H1 (cell line): ENCODE measurements around the gene RNF113B. TPM values are rescaled to one million over a fixed set of nuclear protein-coding genes. Genes with fewer than 3 reads are reported as not detected.

Experiments
- CTCF ChIA-PET: fragments of 300-600 bp; sonication (Branson Sonifier 250); formaldehyde crosslinking; loops from one replicate; lab custom pipeline; 2021; ENCODE audit not compliant: partially characterized antibody; lab: Charles Lee
- POLR2A ChIA-PET: fragments of 300-600 bp; sonication (Branson Sonifier 250); formaldehyde crosslinking; loops from one replicate; lab custom pipeline; 2021; ENCODE audit warnings: inconsistent platforms; ENCODE audit not compliant: partially characterized antibody; lab: Charles Lee
- DNase-seq, 2 experiments: peaks; one replicate each; pipeline versions ENCODE4 v3.0.0 to v3.0.0-alpha.2; 2010 to 2022; ENCODE audit warnings: low spot score in 2 of 2, low read depth in 1 of 2, mixed read lengths in 1 of 2
- FAIRE-seq: peaks from 2 replicates; lab custom pipeline; 2011; peaks lifted over from hg19 to GRCh38; lab: Jason Lieb, UNC
- H2AFZ ChIP-seq: 2 replicates; pipeline ENCODE4 v1.8.1; 2012; ENCODE audit warnings: low read length, inconsistent platforms
- H2AK5ac ChIP-seq: 2 replicates; pipeline ENCODE4 v1.6.1; 2013; ENCODE audit warnings: low read depth, low read length
- H2BK120ac ChIP-seq: replicated peaks from 2 replicates; pipeline ENCODE3; 2013; ENCODE audit warnings: low read depth, low read length, inconsistent platforms
- H2BK12ac ChIP-seq: 2 replicates; pipeline ENCODE4 v1.6.1; 2013; ENCODE audit warnings: low read depth, low read length
- H2BK15ac ChIP-seq: 2 replicates; pipeline ENCODE4 v1.6.1; 2013; ENCODE audit warnings: low read length
- H2BK20ac ChIP-seq: 2 replicates; pipeline ENCODE4 v1.6.1; 2013; ENCODE audit warnings: low read length
- H2BK5ac ChIP-seq: 2 replicates; pipeline ENCODE4 v1.6.1; 2013; ENCODE audit warnings: low read depth, low read length
- H3K14ac ChIP-seq: 2 replicates; pipeline ENCODE4 v1.6.1; 2013; ENCODE audit warnings: inconsistent platforms; ENCODE audit not compliant: insufficient read length
- H3K18ac ChIP-seq: 2 replicates; pipeline ENCODE4 v1.6.1; 2013; ENCODE audit warnings: low read length; ENCODE audit errors: extremely low read depth
- H3K23ac ChIP-seq: 2 replicates; pipeline ENCODE4 v1.6.1; 2013; ENCODE audit warnings: inconsistent platforms; ENCODE audit not compliant: insufficient read length
- H3K23me2 ChIP-seq: 2 replicates; pipeline ENCODE4 v1.6.1; 2013; ENCODE audit warnings: low read depth, low read length
- H3K27ac ChIP-seq: 2 replicates; pipeline ENCODE4 v1.6.1; 2011; ENCODE audit warnings: low read depth, low read length, inconsistent platforms
- H3K27me3 ChIP-seq, 4 experiments: replicated peaks in 1 of 4; 1 replicate in 1 of 4; 2 replicates in 3 of 4; pipeline versions ENCODE4 v1.6.1 to v1.8.1; 2011 to 2013; ENCODE audit warnings: low read length in 3 of 4, mild to moderate bottlenecking in 3 of 4, inconsistent platforms in 2 of 4, mixed read lengths in 2 of 4, moderate library complexity in 1 of 4; ENCODE audit not compliant: control insufficient read depth in 3 of 4, insufficient read depth in 3 of 4; ENCODE audit errors: extremely low read depth in 1 of 4
- H3K36me3 ChIP-seq, 4 experiments: 2 replicates each; pipeline versions ENCODE4 v1.6.1 to v1.8.1; 2011 to 2013; ENCODE audit warnings: mild to moderate bottlenecking in 4 of 4, low read length in 3 of 4, moderate library complexity in 2 of 4, control low read depth in 1 of 4, inconsistent platforms in 1 of 4; ENCODE audit not compliant: insufficient read depth in 4 of 4, control insufficient read depth in 2 of 4
- H3K4ac ChIP-seq: replicated peaks from 2 replicates; pipeline ENCODE3; 2013; ENCODE audit warnings: low read length, low read depth, mixed read lengths, inconsistent platforms; ENCODE audit not compliant: insufficient read length
- H3K4me1 ChIP-seq, 4 experiments: replicated peaks in 1 of 4; 1 replicate in 1 of 4; 2 replicates in 3 of 4; pipeline versions ENCODE4 v1.6.1 to v1.8.1; 2011 to 2013; ENCODE audit warnings: low read length in 3 of 4, inconsistent platforms in 2 of 4, mixed read lengths in 1 of 4; ENCODE audit not compliant: insufficient read depth in 4 of 4, control insufficient read depth in 3 of 4
- H3K4me2 ChIP-seq, 2 experiments: 2 replicates each; pipeline versions ENCODE4 v1.6.1 to v1.8.1; 2011 to 2013; ENCODE audit warnings: low read depth in 2 of 2, low read length in 2 of 2, control low read depth in 1 of 2, inconsistent platforms in 1 of 2, mild to moderate bottlenecking in 1 of 2; ENCODE audit not compliant: insufficient read depth in 1 of 2
- H3K4me3 ChIP-seq, 4 experiments: fragments of 200-600, 300-600 bp in 1 of 4; sonication (generic), shearing (Covaris generic), sonication (Bioruptor Twin) in 1 of 4; 2 replicates each; pipeline versions ENCODE4 v1.5.1 to v1.8.1; 2011 to 2016; ENCODE audit warnings: low read length in 4 of 4, low read depth in 3 of 4, control low read depth in 2 of 4, inconsistent platforms in 2 of 4, mild to moderate bottlenecking in 2 of 4, mixed read lengths in 1 of 4, moderate library complexity in 1 of 4; ENCODE audit not compliant: insufficient read depth in 2 of 4; ENCODE audit errors: extremely low read depth in 1 of 4
- H3K56ac ChIP-seq: replicated peaks from 2 replicates; pipeline ENCODE3; 2013; ENCODE audit warnings: low read depth, mild to moderate bottlenecking, mixed read lengths, low read length, inconsistent platforms; ENCODE audit not compliant: insufficient read length
- H3K79me1 ChIP-seq: 2 replicates; pipeline ENCODE4 v1.6.1; 2013; ENCODE audit warnings: low read depth, low read length, control low read depth
- H3K79me2 ChIP-seq, 2 experiments: 2 replicates each; pipeline versions ENCODE4 v1.6.1 to v1.8.1; 2012 to 2013; ENCODE audit warnings: low read length in 2 of 2, mild to moderate bottlenecking in 2 of 2, inconsistent platforms in 1 of 2; ENCODE audit not compliant: insufficient read depth in 2 of 2, control insufficient read depth in 1 of 2
- H3K9ac ChIP-seq, 4 experiments: replicated peaks in 1 of 4; 1 replicate in 1 of 4; 2 replicates in 3 of 4; pipeline versions ENCODE4 v1.6.1 to v1.8.1; 2011 to 2013; ENCODE audit warnings: low read depth in 3 of 4, low read length in 3 of 4, control low read depth in 2 of 4, mild to moderate bottlenecking in 2 of 4, moderate library complexity in 2 of 4, inconsistent platforms in 1 of 4; ENCODE audit errors: extremely low read depth in 1 of 4
- H3K9me3 ChIP-seq, 2 experiments: 2 replicates each; pipeline versions ENCODE4 v1.6.1 to v1.8.1; 2012 to 2013; ENCODE audit warnings: mild to moderate bottlenecking in 2 of 2, moderate library complexity in 2 of 2, control low read depth in 1 of 2, inconsistent platforms in 1 of 2, low read depth in 1 of 2, low read length in 1 of 2, mixed read lengths in 1 of 2; ENCODE audit not compliant: insufficient read depth in 2 of 2
- H4K20me1 ChIP-seq, 2 experiments: replicated peaks in 1 of 2; 2 replicates each; pipeline versions ENCODE3 to v1.8.1; 2011 to 2013; ENCODE audit warnings: inconsistent platforms in 2 of 2, low read length in 2 of 2, mild to moderate bottlenecking in 1 of 2; ENCODE audit not compliant: insufficient read depth in 2 of 2, control insufficient read depth in 1 of 2
- H4K5ac ChIP-seq: 2 replicates; pipeline ENCODE4 v1.6.1; 2013; ENCODE audit warnings: low read length, low read depth, mixed read lengths, inconsistent platforms; ENCODE audit not compliant: insufficient read length
- H4K8ac ChIP-seq: 2 replicates; pipeline ENCODE4 v1.8.0; 2013; ENCODE audit warnings: mild to moderate bottlenecking, moderate library complexity, low read length, inconsistent platforms; ENCODE audit not compliant: insufficient read depth; ENCODE audit errors: extremely low read depth
- H4K91ac ChIP-seq: replicated peaks from 2 replicates; pipeline ENCODE3; 2013; ENCODE audit warnings: low read length, mixed read lengths, inconsistent platforms; ENCODE audit not compliant: insufficient read length
- ATF3 ChIP-seq: IDR thresholded peaks from 2 replicates; pipeline ENCODE4 v1.6.1; 2011; ENCODE audit warnings: low read depth, mild to moderate bottlenecking, low read length; ENCODE audit not compliant: insufficient read depth
- CTBP2 ChIP-seq: IDR thresholded peaks from 2 replicates; pipeline ENCODE4 v1.7.0; 2011; ENCODE audit warnings: borderline replicate concordance, mild to moderate bottlenecking, moderate library complexity, mixed read lengths, low read length; ENCODE audit not compliant: insufficient read depth, insufficient read length
- MAFK ChIP-seq: IDR thresholded peaks from 2 replicates; pipeline ENCODE4 v1.6.1; 2012; ENCODE audit warnings: low read depth, mild to moderate bottlenecking, improper control_type of control experiment, low read length
- POU5F1 ChIP-seq: IDR thresholded peaks from 2 replicates; pipeline ENCODE4 v1.6.1; 2011; ENCODE audit warnings: low read depth, mild to moderate bottlenecking, low read length, moderate library complexity
- RAD21 ChIP-seq, 2 experiments: IDR thresholded peaks in 1 of 2; conservative IDR thresholded peaks in 1 of 2; 2 replicates each; pipeline ENCODE4 v1.6.1; 2011; ENCODE audit warnings: low read depth in 2 of 2, low read length in 2 of 2, improper control_type of control experiment in 1 of 2, inconsistent platforms in 1 of 2, mild to moderate bottlenecking in 1 of 2, moderate library complexity in 1 of 2
- SAP30 ChIP-seq: fragments of 300-600 bp; sonication (generic); IDR thresholded peaks from 2 replicates; pipeline ENCODE4 v1.7.1; 2012; ENCODE audit warnings: low read length, moderate library complexity, mild to moderate bottlenecking, inconsistent platforms; ENCODE audit not compliant: insufficient read depth, insufficient replicate concordance
- SP1 ChIP-seq: IDR thresholded peaks from 2 replicates; pipeline ENCODE4 v1.6.1; 2011; ENCODE audit warnings: low read depth, low read length
- SRF ChIP-seq: IDR thresholded peaks from 2 replicates; pipeline ENCODE4 v1.6.1; 2011; ENCODE audit warnings: mild to moderate bottlenecking, low read depth, low read length, moderate library complexity
- TBP ChIP-seq: IDR thresholded peaks from 2 replicates; pipeline ENCODE4 v1.6.1; 2011; ENCODE audit warnings: low read depth, low read length, improper control_type of control experiment
- WGBS, 2 experiments: shearing (Covaris generic) in 1 of 2; methylation state at CpG; one replicate each; pipeline versions ENCODE4 v1.1.6 to v1.1.7; 2013 to 2015; ENCODE audit warnings: low lambda C conversion rate in 2 of 2, mixed read lengths in 2 of 2, inconsistent platforms in 1 of 2, low coverage in 1 of 2, missing lambda C conversion rate in 1 of 2; ENCODE audit not compliant: insufficient replicate concordance in 2 of 2, insufficient coverage in 1 of 2, insufficient read length in 1 of 2; ENCODE audit errors: extremely low coverage in 1 of 2, missing lambda C conversion rate in 1 of 2; 5-methylcytosine and 5-hydroxymethylcytosine counted together
- polyA plus RNA-seq, 7 experiments: library from polyadenylated mRNA; depleted of rRNA in 3 of 7; stranded (reverse) in 5 of 7; unstranded in 2 of 7; fragments of >200 nt in 5 of 7; fragments of 200-250 nt in 2 of 7; gene quantifications; 1 replicate in 5 of 7; 2 replicates in 1 of 7; 4 replicates in 1 of 7; pipeline versions ENCODE4 v1.2.1 to v1.2.3, GENCODE V29; 2011 to 2013; ENCODE audit warnings: missing spikeins in 2 of 7, mixed read lengths in 2 of 7
- total RNA-seq: library from RNA; stranded (reverse); fragmentation: NEBNext Ultra II Directional; extraction: Animal tissue kit (Norgen Biotek cat#: 25700); gene quantifications from 2 replicates; pipeline ENCODE4 v1.2.1, GENCODE V29; 2021

The RNF113B gene
- total and polyA plus RNA-seq, 2 of the 8 experiments (the other 6 are each of a cell fraction or from before 2014, with no cell fraction given): not detected

GRCh38 chr13:98175823-98176222, 1.2 kb downstream of the RNF113B start:
- no peak for FAIRE-seq

More at GRCh38 chr13:98175823-98176222, 1.2 kb downstream of the RNF113B start:
- Histone ChIP-seq H2AFZ (no peak overlapping the region), H4K20me1 (peaks cover 2 to 5% of the 10 kb centered on the region in 2 experiments), H2BK20ac (no peak overlapping the region), H2BK5ac (no peak overlapping the region), H3K79me2 (peaks cover 0 to 67% of the 10 kb centered on the region in 2 experiments; a peak in 3 of 4 replicates), H3K4me2 (no peak overlapping the region), H4K91ac (no peak overlapping the region), H4K8ac (no peak overlapping the region), H3K27me3 (no peaks in the 10 kb centered on the region), H3K36me3 (peaks cover 0 to 3% (median 1%) of the 10 kb centered on the region in 4 experiments; a peak in 2 of 8 replicates), H3K14ac (no peak overlapping the region), H3K79me1 (peaks cover 7% of the 10 kb centered on the region; the same call in 1 of the 2 replicates), H2BK15ac (no peak overlapping the region), H3K9me3 (no peaks in the 10 kb centered on the region), H3K4me1 (peaks cover 12 to 26% (median 19%) of the 10 kb centered on the region in 4 experiments), H3K4me3 (no peak overlapping the region), H3K56ac (no peak overlapping the region), H3K23me2 (no peaks in the 10 kb centered on the region), H3K18ac (no peak overlapping the region), H3K4ac (no peak overlapping the region), H3K23ac (no peak overlapping the region), H2BK12ac (no peak overlapping the region), H4K5ac (no peak overlapping the region), H3K27ac (no peak overlapping the region), H2AK5ac (no peak overlapping the region), H2BK120ac (no peak overlapping the region), H3K9ac (no peak overlapping the region)
- 92% methylated on average over 3 of the region's 3 CpGs; no CpG with 5 or more reads in 1 of the 2 experiments for WGBS, 2 experiments
- no peak for DNase-seq
- CTCF ChIA-PET: no interaction called here
- POLR2A ChIA-PET: no interaction called here
- TF ChIP-seq TBP: no peak
- TF ChIP-seq SAP30: no peak
- TF ChIP-seq RAD21 (IDR thresholded peaks at IDR 0.05 in 1 of 2, conservative IDR thresholded peaks at IDR 0.05 in 1 of 2; ENCODE audit: low read depth in 2 of 2, low read length in 2 of 2): no peak
- no peak for TF ChIP-seq CTBP2
- TF ChIP-seq SRF: no peak
- no peak for TF ChIP-seq SP1
- TF ChIP-seq POU5F1: no peak
- TF ChIP-seq MAFK: no peak
- TF ChIP-seq ATF3: no peak
